ENCODE data around the gene RS1.

DNA sequence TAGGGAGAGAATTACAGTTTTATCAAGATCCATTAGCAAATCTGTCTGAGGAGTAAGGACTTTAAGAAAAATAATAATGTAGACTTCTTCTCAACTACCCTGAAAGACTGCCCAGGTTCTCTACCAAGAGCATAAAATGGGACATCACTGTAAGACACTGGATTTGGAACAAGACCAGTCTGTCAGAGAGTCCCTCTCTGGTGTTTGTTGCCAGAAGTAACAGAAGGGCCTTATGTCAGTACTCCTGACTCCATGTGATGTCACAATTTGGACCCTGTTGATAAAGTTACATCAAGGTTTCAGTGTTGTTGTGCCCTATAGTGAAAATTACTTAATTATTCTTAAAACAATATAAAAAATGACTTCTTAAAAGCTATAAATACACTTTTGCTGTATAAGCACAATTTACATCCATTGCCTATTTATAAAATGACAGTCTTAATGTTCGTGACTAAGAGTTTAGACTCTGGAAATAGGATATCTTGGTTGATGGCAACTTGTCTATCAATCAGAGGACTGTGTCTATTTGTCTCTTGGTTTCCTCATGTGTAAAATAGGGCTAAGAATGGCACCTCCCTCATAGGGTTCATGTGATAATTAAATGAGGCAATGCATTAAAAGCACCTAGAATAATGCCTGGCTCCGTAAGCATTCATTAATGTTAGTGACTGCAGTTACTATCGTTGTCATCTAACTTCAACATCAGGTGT lies 57.8 kb downstream of the RS1 start:
- TF ChIP-seq KLF16 (tag by site-specific recombination; IDR thresholded peaks at IDR 0.05) (no peak), ZNF473 (tag by site-specific recombination; IDR thresholded peaks at IDR 0.05) (no peak), ZNF677 (tag by site-specific recombination; IDR thresholded peaks at IDR 0.05) (no peak), ZNF274 (IDR thresholded peaks at IDR 0.05; ENCODE audit: low read length) (no peak), ZNF274 (tag by site-specific recombination; IDR thresholded peaks at IDR 0.05; ENCODE audit: borderline replicate concordance) (no peak), ZFP41 (tag by site-specific recombination; IDR thresholded peaks at IDR 0.05; ENCODE audit: borderline replicate concordance) (no peak), ZSCAN16 (tag by site-specific recombination; IDR thresholded peaks at IDR 0.05) (no peak)
- TF ChIP-seq, protein P1, sequence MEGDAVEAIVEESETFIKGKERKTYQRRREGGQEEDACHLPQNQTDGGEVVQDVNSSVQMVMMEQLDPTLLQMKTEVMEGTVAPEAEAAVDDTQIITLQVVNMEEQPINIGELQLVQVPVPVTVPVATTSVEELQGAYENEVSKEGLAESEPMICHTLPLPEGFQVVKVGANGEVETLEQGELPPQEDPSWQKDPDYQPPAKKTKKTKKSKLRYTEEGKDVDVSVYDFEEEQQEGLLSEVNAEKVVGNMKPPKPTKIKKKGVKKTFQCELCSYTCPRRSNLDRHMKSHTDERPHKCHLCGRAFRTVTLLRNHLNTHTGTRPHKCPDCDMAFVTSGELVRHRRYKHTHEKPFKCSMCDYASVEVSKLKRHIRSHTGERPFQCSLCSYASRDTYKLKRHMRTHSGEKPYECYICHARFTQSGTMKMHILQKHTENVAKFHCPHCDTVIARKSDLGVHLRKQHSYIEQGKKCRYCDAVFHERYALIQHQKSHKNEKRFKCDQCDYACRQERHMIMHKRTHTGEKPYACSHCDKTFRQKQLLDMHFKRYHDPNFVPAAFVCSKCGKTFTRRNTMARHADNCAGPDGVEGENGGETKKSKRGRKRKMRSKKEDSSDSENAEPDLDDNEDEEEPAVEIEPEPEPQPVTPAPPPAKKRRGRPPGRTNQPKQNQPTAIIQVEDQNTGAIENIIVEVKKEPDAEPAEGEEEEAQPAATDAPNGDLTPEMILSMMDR (tag by site-specific recombination; IDR thresholded peaks at IDR 0.05), result no peak
- TF ChIP-seq, protein P2, sequence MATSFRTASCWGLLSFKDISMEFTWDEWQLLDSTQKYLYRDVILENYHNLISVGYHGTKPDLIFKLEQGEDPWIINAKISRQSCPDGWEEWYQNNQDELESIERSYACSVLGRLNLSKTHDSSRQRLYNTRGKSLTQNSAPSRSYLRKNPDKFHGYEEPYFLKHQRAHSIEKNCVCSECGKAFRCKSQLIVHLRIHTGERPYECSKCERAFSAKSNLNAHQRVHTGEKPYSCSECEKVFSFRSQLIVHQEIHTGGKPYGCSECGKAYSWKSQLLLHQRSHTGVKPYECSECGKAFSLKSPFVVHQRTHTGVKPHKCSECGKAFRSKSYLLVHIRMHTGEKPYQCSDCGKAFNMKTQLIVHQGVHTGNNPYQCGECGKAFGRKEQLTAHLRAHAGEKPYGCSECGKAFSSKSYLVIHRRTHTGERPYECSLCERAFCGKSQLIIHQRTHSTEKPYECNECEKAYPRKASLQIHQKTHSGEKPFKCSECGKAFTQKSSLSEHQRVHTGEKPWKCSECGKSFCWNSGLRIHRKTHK (tag by site-specific recombination; IDR thresholded peaks at IDR 0.05), result no peak
- TF ChIP-seq, protein P3, sequence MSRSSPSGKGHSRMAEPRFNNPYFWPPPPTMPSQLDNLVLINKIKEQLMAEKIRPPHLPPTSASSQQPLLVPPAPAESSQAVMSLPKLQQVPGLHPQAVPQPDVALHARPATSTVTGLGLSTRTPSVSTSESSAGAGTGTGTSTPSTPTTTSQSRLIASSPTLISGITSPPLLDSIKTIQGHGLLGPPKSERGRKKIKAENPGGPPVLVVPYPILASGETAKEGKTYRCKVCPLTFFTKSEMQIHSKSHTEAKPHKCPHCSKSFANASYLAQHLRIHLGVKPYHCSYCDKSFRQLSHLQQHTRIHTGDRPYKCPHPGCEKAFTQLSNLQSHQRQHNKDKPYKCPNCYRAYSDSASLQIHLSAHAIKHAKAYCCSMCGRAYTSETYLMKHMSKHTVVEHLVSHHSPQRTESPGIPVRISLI (tag by site-specific recombination; IDR thresholded peaks at IDR 0.05), result no peak
- TF ChIP-seq, protein P4, sequence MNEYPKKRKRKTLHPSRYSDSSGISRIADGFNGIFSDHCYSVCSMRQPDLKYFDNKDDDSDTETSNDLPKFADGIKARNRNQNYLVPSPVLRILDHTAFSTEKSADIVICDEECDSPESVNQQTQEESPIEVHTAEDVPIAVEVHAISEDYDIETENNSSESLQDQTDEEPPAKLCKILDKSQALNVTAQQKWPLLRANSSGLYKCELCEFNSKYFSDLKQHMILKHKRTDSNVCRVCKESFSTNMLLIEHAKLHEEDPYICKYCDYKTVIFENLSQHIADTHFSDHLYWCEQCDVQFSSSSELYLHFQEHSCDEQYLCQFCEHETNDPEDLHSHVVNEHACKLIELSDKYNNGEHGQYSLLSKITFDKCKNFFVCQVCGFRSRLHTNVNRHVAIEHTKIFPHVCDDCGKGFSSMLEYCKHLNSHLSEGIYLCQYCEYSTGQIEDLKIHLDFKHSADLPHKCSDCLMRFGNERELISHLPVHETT (tag by site-specific recombination; IDR thresholded peaks at IDR 0.05), result no peak
- TF ChIP-seq, protein P5, sequence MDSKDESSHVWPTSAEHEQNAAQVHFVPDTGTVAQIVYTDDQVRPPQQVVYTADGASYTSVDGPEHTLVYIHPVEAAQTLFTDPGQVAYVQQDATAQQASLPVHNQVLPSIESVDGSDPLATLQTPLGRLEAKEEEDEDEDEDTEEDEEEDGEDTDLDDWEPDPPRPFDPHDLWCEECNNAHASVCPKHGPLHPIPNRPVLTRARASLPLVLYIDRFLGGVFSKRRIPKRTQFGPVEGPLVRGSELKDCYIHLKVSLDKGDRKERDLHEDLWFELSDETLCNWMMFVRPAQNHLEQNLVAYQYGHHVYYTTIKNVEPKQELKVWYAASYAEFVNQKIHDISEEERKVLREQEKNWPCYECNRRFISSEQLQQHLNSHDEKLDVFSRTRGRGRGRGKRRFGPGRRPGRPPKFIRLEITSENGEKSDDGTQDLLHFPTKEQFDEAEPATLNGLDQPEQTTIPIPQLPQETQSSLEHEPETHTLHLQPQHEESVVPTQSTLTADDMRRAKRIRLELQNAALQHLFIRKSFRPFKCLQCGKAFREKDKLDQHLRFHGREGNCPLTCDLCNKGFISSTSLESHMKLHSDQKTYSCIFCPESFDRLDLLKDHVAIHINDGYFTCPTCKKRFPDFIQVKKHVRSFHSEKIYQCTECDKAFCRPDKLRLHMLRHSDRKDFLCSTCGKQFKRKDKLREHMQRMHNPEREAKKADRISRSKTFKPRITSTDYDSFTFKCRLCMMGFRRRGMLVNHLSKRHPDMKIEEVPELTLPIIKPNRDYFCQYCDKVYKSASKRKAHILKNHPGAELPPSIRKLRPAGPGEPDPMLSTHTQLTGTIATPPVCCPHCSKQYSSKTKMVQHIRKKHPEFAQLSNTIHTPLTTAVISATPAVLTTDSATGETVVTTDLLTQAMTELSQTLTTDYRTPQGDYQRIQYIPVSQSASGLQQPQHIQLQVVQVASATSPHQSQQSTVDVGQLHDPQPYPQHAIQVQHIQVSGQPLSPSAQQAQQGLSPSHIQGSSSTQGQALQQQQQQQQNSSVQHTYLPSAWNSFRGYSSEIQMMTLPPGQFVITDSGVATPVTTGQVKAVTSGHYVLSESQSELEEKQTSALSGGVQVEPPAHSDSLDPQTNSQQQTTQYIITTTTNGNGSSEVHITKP (tag by site-specific recombination; IDR thresholded peaks at IDR 0.05), result no peak
